A549 (cell line): ENCODE results near the gene PPP1R9B.

Experiments used
- FOSB ChIP-seq: fragments of 250-450 bp; sonication (Bioruptor Pico); IDR thresholded peaks from 2 replicates; pipeline ENCODE4 v1.5.0; 2020; ENCODE audit warnings: mild to moderate bottlenecking, moderate library complexity
- PHF8 ChIP-seq: fragments of 200-600 bp; sonication (generic); IDR thresholded peaks from 2 replicates; pipeline ENCODE4 v1.6.1; 2016; ENCODE audit warnings: low read depth, mild to moderate bottlenecking, antibody characterized with exemption, moderate library complexity, borderline replicate concordance
- TF ChIP-seq, protein P1 (sequence below): fragments of 150-350 bp; IDR thresholded peaks from 2 replicates; pipeline ENCODE4 v1.6.1; 2014; ENCODE audit warnings: low read depth, mild to moderate bottlenecking, low read length

DNA sequence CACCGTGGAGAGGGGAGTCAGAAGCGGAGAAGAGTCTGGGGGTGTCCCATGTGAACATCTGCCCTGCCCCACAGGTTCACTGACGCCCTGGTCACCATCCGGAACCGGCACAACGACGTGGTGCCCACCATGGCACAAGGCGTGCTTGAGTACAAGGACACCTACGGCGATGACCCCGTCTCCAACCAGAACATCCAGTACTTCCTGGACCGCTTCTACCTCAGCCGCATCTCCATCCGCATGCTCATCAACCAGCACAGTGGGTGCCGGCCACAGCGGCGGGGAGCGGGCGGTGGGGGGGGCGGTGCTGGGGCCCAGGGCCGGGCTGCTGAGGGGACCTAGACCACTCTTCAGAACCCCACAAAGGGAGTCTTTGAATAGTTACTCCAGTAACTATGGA is 44.7 kb downstream of the PPP1R9B start:
- TF ChIP-seq, protein P1, sequence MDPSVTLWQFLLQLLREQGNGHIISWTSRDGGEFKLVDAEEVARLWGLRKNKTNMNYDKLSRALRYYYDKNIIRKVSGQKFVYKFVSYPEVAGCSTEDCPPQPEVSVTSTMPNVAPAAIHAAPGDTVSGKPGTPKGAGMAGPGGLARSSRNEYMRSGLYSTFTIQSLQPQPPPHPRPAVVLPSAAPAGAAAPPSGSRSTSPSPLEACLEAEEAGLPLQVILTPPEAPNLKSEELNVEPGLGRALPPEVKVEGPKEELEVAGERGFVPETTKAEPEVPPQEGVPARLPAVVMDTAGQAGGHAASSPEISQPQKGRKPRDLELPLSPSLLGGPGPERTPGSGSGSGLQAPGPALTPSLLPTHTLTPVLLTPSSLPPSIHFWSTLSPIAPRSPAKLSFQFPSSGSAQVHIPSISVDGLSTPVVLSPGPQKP: no peak
- TF ChIP-seq PHF8: no peak
- no peak for TF ChIP-seq FOSB (CRISPR knock-in tag)
